Heart right ventricle (tissue), 16 donors: ENCODE data around the gene BCL2. TPM values are rescaled to one million over a fixed set of nuclear protein-coding genes. Genes with fewer than 3 reads are reported as not detected.

Experiments used
- ATAC-seq, 8 donors: fragments of 200-7000 bp; cut with Tn5 transposase; one replicate each; pipeline ENCODE4 v1.9.1; 2020; ENCODE audit warnings: mild to moderate bottlenecking in 8 of 8, moderate library complexity in 8 of 8, moderate number of reproducible peaks in 1 of 8
- DNase-seq, 2 donors: peaks; one replicate each; pipeline ENCODE4 v3.0.0-alpha.2; 2020
- H3K27ac ChIP-seq, 10 donors: fragments of 200-600 bp; sonication (generic) in 2 of 10; one replicate each; pipeline versions ENCODE4 v1.5.0 to v1.8.0; 2020 to 2022; ENCODE audit warnings: mild to moderate bottlenecking in 3 of 10
- H3K27me3 ChIP-seq, 7 donors: fragments of 200-600 bp; one replicate each; pipeline ENCODE4 v1.8.0; 2021 to 2022; ENCODE audit warnings: mild to moderate bottlenecking in 2 of 7
- H3K36me3 ChIP-seq, 9 donors: fragments of 200-600 bp; sonication (generic) in 1 of 9; one replicate each; pipeline versions ENCODE4 v1.5.0 to v1.8.0; 2020 to 2022; ENCODE audit warnings: mild to moderate bottlenecking in 2 of 9
- H3K4me1 ChIP-seq, 9 donors: fragments of 200-600 bp; sonication (generic) in 1 of 9; one replicate each; pipeline versions ENCODE4 v1.5.0 to v1.8.0; 2020 to 2022; ENCODE audit warnings: mild to moderate bottlenecking in 4 of 9
- H3K4me3 ChIP-seq, 10 donors: fragments of 200-600 bp; sonication (generic) in 2 of 10; one replicate each; pipeline versions ENCODE4 v1.5.0 to v1.8.0; 2020 to 2022; ENCODE audit warnings: mild to moderate bottlenecking in 7 of 10, moderate library complexity in 2 of 10
- H3K9me3 ChIP-seq, 11 donors: fragments of 200-600 bp in 10 of 11; sonication (generic) in 2 of 11; one replicate each; pipeline versions ENCODE4 v1.5.0 to v1.8.0; 2013 to 2022; ENCODE audit warnings: mild to moderate bottlenecking in 2 of 11, control low read depth in 1 of 11, moderate library complexity in 1 of 11
- CTCF ChIP-seq, 9 donors: fragments of 200-600 bp; sonication (generic) in 2 of 9; IDR thresholded peaks; one replicate each; pipeline versions ENCODE4 v1.5.0 to v1.8.0; 2021 to 2022; ENCODE audit warnings: antibody characterized with exemption in 9 of 9, mild to moderate bottlenecking in 5 of 9, moderate library complexity in 1 of 9
- WGBS, 2 donors: extraction: QIAGEN DNeasy Blood & Tissue Kit; methylation state at CpG; one replicate each; pipeline ENCODE4 v1.1.7; 2013; ENCODE audit warnings: inconsistent platforms in 1 of 2; 5-methylcytosine and 5-hydroxymethylcytosine counted together
- intact Hi-C, 10 donors: fragments of 100-400 bp; cut with DNase I; formaldehyde crosslinking; loops; one replicate each; pipeline versions ENCODE4 v1.11.1 to v1.14.2; 2022
- polyA plus RNA-seq, 2 donors: library from polyadenylated mRNA; stranded (reverse); fragments of 200-250 nt; gene quantifications; one replicate each; pipeline ENCODE4 v1.2.3, GENCODE V29; 2013
- total RNA-seq, 10 donors: library from RNA; stranded (reverse); fragmentation: NEBNext Ultra II Directional in 3 of 10; extraction: Animal tissue kit (Norgen Biotek cat#: 25700) in 3 of 10; gene quantifications; one replicate each; pipeline versions ENCODE4 v1.2.1 to v1.2.4, GENCODE V29; 2021 to 2023
- donor health status: Arrhythmogenic right ventricular cardiomyopathy.
- donor health status: ischemic (EF 13 %, LVEDD 7.1; RV severe dilation, severe dysfunction).
- donor health status: healthy with polysubstance abuse.
- donor health status: DM: no; HTN: yes; CAD: no.
- donor health status: DM: no; HTN: no; CAD: no.
- donor health status: ischemic (EF 25% LVEDD 6.9; RV normal size, moderate dysfunction).
- donor health status: ischemic (EF 25% LVEDD 5.7; RV mildly dilated, moderate dysfunction).
- donor health status: healthy.
- donor health status: DM: yes; HTN: yes; CAD: no.
- donor health status: Ischemic cardiomyopathy.
- donor health status: ischemic (EF 35%, LVEDD 5.7; RV mildly dilated, moderate dysfunction).
- donor health status: nonischemic (EF 11% LVEDD 7.7; RV severe dilation, severe dysfunction).
- donor health status: DM: yes; HTN: yes; CAD: no.
- donor health status: PGD.
- donor health status: ischemic (EF 29% LVEDD 5.4; RV normal size, mild dysfunction).
- donor health status: nonischemic (EF 23%, LVEDD 6.1; RV moderate dilation, normal function).

The BCL2 gene
- total and polyA plus RNA-seq, 12 donors, result 1.5 to 23.1 (median 9.6) TPM

GRCh38 chr18:63152791-63153190 lies 166.8 kb downstream of the BCL2 start:
- ATAC-seq, result no peak
- DNase-seq, result no peak
- intact Hi-C loops, result loop anchor here in 4 of 10 donors (10.0 kb wide), 3 partner anchors 72 to 128 kb away; no protein-coding TSS in a partner anchor

GRCh38 chr18:63152096-63152495 lies 167.5 kb downstream of the BCL2 start:
- DNase-seq (no peak), ATAC-seq (no peak)
- Histone ChIP-seq H3K9me3 (no peaks in the 10 kb centered on the region), H3K4me1 (peaks cover 0 to 32% (median 18%) of the 10 kb centered on the region in 9 donors), H3K4me3 (no peak overlapping the region), H3K36me3 (no peaks in the 10 kb centered on the region), H3K27me3 (no peaks in the 10 kb centered on the region), H3K27ac (no peak overlapping the region)
- 89 to 93% methylated on average over 3 of the region's 3 CpGs for WGBS, 2 donors
- no peak for TF ChIP-seq CTCF (IDR thresholded peaks at IDR 0.05)
- intact Hi-C loops, result loop anchor here in 4 of 10 donors (10.0 kb wide), 3 partner anchors 73 to 127 kb away; no protein-coding TSS in a partner anchor

More at GRCh38 chr18:63152791-63153190, 166.8 kb downstream of the BCL2 start:
- H3K27me3 ChIP-seq, result no peaks in the 10 kb centered on the region
- H3K27ac ChIP-seq, result no peak overlapping the region
- no peak overlapping the region for H3K4me3 ChIP-seq
- H3K36me3 ChIP-seq, result no peaks in the 10 kb centered on the region
- H3K4me1 ChIP-seq, result peaks cover 0 to 28% (median 18%) of the 10 kb centered on the region in 9 donors
- H3K9me3 ChIP-seq, result no peaks in the 10 kb centered on the region
- 94 to 97% methylated on average over 7 of the region's 7 CpGs for WGBS, 2 donors
- no peak for TF ChIP-seq CTCF (IDR thresholded peaks at IDR 0.05)

DNA sequence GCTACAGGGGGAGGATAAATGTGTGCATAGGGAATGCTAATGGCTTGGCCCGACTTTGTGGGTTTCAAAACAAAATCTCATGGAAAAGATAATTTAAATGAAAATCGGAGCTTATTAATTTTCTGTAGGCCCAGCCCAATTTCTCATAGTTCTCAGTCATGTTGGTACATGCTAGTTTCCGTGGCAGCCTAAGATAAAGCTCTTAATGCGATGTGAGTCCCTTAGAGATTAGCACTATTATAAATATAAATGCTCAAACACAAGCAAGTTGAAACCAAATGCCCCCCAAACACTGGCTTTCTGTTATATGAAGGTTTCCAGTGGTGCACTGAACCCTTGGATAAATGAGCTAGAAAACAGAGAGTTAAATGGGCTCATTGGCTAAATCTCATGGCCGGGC lies 168.0 kb downstream of the BCL2 start:
- Histone ChIP-seq H3K27me3 (no peaks in the 10 kb centered on the region), H3K4me1 (peaks cover 0 to 37% (median 18%) of the 10 kb centered on the region in 9 donors), H3K4me3 (no peak overlapping the region), H3K36me3 (no peaks in the 10 kb centered on the region), H3K9me3 (no peaks in the 10 kb centered on the region), H3K27ac (no peak overlapping the region)
- DNase-seq (no peak), ATAC-seq (no peak)
- intact Hi-C loops, result loop anchor here in 4 of 10 donors (10.0 kb wide), 3 partner anchors 73 to 127 kb away; no protein-coding TSS in a partner anchor
- 93 to 95% methylated on average over 5 of the region's 5 CpGs for WGBS, 2 donors
- TF ChIP-seq CTCF (IDR thresholded peaks at IDR 0.05), result no peak

DNA sequence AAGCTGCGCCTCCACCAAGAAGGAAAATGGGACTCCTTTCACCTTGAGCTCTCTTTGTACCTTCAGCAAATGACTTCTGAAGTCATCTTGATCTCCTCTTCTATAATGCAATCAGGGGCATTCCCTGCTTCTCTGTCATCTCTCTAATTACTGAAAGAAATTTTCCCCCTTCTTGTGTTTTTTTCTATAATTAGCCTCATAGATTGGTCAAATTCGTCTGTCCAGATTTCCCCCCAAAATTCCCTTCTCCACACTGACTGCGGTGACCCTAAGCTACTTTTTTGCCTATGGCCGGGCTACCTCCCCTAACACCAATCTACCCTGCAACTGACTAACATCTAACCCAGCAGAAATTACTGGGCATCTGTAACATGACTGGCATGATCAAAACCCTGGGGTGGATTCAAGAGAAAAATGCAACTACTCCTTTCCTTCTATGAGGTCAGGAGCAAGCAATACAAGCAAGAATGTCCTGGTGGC lies 168.6 kb downstream of the BCL2 start:
- Histone ChIP-seq H3K9me3 (no peaks in the 10 kb centered on the region), H3K27me3 (no peaks in the 10 kb centered on the region), H3K4me3 (no peak overlapping the region), H3K27ac (no peak overlapping the region), H3K4me1 (peaks cover 0 to 41% (median 23%) of the 10 kb centered on the region in 9 donors), H3K36me3 (no peaks in the 10 kb centered on the region)
- no peak for TF ChIP-seq CTCF (IDR thresholded peaks at IDR 0.05)
- DNase-seq (no peak), ATAC-seq (no peak)
- 91 to 96% methylated on average over 4 of the region's 4 CpGs for WGBS, 2 donors
- intact Hi-C loops, result loop anchor here in 4 of 10 donors (10.0 kb wide), 3 partner anchors 74 to 126 kb away; no protein-coding TSS in a partner anchor
